ENCODE measurements around the gene BOLA3.
"Not testable (repeated sequence)": the region's sequence is repeated elsewhere in the genome, so short reads cannot be mapped to it uniquely, and the experiment has no call there.

BOLA3 gene, protein sequence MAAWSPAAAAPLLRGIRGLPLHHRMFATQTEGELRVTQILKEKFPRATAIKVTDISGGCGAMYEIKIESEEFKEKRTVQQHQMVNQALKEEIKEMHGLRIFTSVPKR

GRCh38 chr2:74147727-74148456 is at the start of gene BOLA3:
TSS of gene BOLA3 (minus strand) at chr2:74147912. CDS start at chr2:74147874, 38 bp downstream.
- peak; percentile 90 for DNase-seq (ENCODE audit: low spot score)

- no peak for DNase-seq (ENCODE audit: low spot score)
Observed at GRCh38 chr2:74197049-74197448, 49.3 kb upstream of the BOLA3 start.

GRCh38 chr2:74194799-74195198 is 47.1 kb upstream of the BOLA3 start:
- DNase-seq (ENCODE audit: low spot score), result no peak

GRCh38 chr2:74191596-74192380 is 44.1 kb upstream of the BOLA3 start:
- DNase-seq (ENCODE audit: low spot score), result no peak

- DNase-seq (ENCODE audit: low spot score), result no peak
Observed at GRCh38 chr2:74188696-74189095, 41.0 kb upstream of the BOLA3 start.

GRCh38 chr2:74188018-74188601 is 40.4 kb upstream of the BOLA3 start:
- no peak for DNase-seq (ENCODE audit: low spot score)

DNA sequence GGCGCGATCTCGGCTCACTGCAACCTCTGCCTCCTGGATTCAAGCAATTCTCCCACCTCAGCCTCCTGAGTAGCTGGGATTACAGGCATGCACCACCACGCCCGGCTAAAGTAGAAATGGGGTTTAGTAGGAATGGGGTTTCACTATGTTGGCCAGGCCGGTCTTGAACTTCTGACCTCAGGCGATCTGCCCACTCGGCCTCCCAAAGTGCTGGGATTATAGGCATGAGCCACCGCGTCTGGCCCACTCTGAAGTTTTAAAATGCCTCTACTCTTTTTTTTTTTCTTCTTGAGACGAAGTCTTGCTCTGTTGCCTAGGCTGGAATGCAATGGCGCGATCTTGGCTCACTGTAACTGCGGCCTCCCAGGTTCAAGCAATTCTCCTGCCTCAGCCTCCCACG is 39.0 kb upstream of the BOLA3 start:
- not testable (repeated sequence) for DNase-seq (ENCODE audit: low spot score)

DNA sequence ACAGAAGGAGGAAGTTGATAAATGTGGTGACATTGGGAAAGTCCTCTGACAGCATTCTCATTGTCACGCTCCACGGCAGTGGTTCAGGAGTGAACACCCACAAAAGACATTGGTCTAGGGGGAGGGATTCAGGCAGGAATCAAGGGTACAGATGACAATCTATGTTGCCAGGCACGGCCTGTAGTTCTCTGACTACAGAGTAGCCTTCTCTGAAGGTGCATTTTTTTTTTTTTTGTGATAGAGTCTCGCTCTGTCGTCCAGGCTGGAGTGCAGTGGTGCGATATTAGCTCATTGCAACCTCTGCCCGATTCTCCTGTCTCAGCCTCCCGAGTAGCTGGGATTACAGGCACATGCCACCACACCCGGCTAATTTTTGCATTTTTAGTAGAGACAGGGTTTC is 38.3 kb upstream of the BOLA3 start:
- DNase-seq (ENCODE audit: low spot score), result peak; percentile 76

GRCh38 chr2:74183878-74184277 is 36.2 kb upstream of the BOLA3 start:
- no peak for DNase-seq (ENCODE audit: low spot score)

DNA sequence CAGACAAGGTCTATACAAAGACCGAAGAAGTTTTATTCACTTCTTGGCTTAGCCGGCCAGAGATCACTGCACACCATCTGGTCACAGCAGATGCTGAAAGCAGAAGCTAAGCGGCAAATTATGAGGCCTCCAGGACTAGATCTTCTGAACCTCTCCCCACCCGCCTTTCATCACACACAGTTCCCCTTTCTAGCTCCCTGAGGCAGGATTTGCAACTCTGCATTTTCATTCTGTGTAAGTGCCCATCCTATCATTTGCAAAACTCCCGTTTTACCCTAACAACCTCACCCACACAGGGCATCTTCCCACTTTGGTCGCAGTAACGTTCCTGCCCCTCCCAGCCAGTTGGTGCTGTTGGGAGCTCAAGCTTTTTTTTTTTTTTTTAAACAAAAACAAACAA is 34.0 kb upstream of the BOLA3 start:
- DNase-seq (ENCODE audit: low spot score), result peak; percentile 48

DNA sequence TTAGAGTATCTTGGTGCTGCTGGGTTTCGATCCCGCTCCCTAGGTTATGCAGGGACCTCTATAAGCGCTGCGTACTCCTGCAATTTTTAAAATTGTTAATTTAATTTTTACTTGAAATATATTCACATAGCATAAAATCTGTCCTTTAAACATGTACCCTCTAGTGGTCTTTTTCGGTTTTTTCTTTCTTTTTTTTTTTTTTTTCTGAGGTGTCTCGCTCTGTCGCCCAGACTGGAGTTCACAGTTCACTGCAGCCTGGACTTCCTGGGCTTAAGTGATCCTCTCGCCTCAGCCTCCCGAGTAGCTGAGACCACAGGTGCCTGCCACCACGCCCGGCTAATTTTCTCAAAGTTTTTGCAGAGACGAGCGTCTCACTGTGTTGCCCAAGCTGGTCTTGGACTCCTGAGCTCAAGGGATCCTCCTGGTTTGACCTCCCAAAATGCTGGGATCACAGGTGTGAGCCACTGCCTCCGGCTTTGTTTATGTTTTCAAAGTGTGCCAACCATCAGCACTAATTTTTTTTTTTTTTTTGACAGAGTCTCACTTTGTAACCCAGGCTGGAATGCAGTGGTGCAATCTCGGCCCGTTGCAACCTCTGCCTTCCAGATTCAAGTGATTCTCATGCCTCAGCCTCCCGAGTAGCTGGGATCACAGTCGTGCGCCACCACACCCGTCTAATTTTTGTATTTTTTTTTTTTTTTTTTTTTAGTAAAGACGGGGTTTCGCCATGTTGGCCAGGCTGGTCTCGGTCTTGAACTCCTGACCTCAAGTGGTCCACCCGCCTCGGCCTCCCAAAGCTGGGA is 31.6 kb upstream of the BOLA3 start:
- DNase-seq (ENCODE audit: low spot score), result no peak

GRCh38 chr2:74178211-74179062 is 30.7 kb upstream of the BOLA3 start, which contains the start of gene MOB1A:
TSS of gene MOB1A (minus strand) at chr2:74178879. CDS start at chr2:74178674, 205 bp downstream.
- peak; percentile 99 for DNase-seq (ENCODE audit: low spot score)

GRCh38 chr2:74177696-74178095 is 30.0 kb upstream of the BOLA3 start:
- DNase-seq (ENCODE audit: low spot score), result no peak

- no peak for DNase-seq (ENCODE audit: low spot score)
Observed at GRCh38 chr2:74174909-74175308, 27.2 kb upstream of the BOLA3 start.

- DNase-seq (ENCODE audit: low spot score), result no peak
Observed at GRCh38 chr2:74168739-74169138, 21.0 kb upstream of the BOLA3 start.

GRCh38 chr2:74164761-74165160 is 17.0 kb upstream of the BOLA3 start:
- DNase-seq (ENCODE audit: low spot score), result no peak

DNA sequence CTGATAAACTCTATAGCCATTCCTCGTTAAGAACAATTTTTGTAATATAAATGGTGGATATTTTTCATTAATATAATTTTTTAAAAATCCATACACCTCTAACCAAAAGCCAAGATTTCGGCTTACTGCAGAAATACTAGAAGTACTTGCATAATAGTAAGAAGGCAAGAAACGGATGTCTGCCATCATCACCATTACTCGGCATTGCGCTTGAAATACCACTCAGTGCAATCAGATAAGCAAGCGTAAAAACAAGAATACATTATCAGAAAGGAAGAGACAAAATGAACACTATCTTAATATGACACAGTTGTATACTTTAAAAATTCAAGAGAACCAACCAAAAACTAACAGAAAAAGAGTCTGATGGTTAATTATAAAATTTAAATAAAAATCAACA is 15.2 kb upstream of the BOLA3 start:
- DNase-seq (ENCODE audit: low spot score), result no peak

DNA sequence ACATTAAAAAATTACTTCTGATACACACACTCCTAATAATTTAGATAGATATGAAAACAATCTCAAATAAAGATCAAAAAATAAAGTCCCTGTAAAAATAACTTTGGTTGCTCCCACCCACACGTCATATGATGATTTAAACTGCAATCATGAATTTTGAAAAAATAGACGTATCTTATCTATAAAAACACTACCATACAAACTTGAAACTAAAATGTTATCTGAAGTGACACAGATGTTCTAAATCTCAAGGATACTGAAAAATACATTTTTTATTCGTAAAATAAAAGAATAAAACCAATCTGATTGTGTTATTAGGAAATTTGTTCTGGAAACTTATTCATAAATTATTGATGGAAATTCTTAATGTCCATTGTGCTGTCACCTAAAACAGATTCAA is 8.1 kb upstream of the BOLA3 start:
- DNase-seq (ENCODE audit: low spot score), result no peak

GRCh38 chr2:74152954-74153353 is 5.2 kb upstream of the BOLA3 start:
- no peak for DNase-seq (ENCODE audit: low spot score)

DNA sequence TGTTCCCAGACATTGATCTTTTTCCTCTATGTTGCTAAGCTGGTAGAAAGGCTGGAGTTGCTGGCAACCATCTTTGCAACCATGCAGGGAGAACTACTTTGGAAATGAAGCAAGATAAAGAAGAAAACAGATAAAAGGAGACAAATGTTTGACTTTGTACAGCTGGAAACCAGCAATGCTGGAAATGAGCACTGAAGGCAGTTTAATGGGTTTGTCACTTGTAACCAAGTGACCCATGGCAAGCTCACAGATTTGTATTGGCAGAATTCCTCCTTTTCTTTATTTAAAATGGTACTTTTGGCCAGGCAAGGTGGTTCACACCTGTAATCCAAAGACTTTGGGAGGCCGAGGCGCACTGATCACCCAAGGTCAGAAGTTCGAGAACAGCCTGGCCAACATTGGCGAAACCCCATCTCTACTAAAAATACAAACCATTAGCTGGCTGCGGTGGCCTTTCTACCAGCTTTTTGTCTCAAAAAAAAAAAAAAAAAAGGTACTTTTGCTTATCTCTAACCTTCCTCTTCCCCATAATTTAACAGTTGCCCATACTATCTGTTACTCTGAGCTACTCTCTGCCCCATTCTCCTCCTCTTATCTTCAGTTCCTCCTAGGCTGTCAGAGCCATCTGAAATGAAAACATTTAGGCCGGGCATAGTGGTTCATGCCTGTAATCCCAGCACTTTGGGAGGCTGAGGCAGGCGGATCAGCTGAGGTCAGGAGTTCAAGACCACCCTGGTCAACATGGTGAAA is 2.0 kb upstream of the BOLA3 start:
- DNase-seq (ENCODE audit: low spot score), result no peak

DNA sequence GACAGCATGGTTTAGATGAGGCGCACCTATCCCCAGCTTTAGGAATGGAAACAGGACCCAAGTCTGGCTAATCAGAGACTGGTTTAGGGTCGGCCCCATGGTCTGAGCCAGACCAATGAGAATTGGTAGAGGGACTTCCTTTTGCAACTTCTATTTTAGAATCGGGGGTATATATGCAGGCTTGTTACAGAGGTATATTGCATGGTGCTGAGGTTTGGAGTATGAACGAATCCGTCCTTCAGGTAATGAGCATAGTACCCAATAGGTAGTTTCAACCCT is 1.5 kb upstream of the BOLA3 start:
- DNase-seq (ENCODE audit: low spot score), result no peak
